OCI-LY3 (cell line): ENCODE results near the gene RASA1.
A peak's percentile ranks its signal among the peaks of the same experiment; 100 is the strongest.

Experiments
- H2AFZ ChIP-seq: fragments of 200-600, 300-600 bp; shearing (Covaris generic); 2 replicates; pipeline ENCODE4 v1.6.0; 2014; ENCODE audit warnings: antibody characterized with exemption, low read depth, low read length
- H3K27ac ChIP-seq: fragments of 200-600, 300-600 bp; sonication (generic); 2 replicates; pipeline ENCODE4 v1.5.1; 2014; ENCODE audit warnings: mild to moderate bottlenecking, low read length, moderate library complexity, mixed read lengths
- H3K27me3 ChIP-seq: fragments of 200-600, 300-600 bp; sonication (generic); 2 replicates; pipeline ENCODE4 v1.6.1; 2014; ENCODE audit warnings: low read depth, low read length, mixed read lengths
- H3K36me3 ChIP-seq: fragments of 200-600, 300-600 bp; sonication (generic); replicated peaks from 2 replicates; pipeline ENCODE3; 2014; ENCODE audit warnings: low read depth, low read length, mixed read lengths
- H3K4me1 ChIP-seq: fragments of 300-600, 200-600 bp; sonication (generic); 2 replicates; pipeline ENCODE4 v1.6.1; 2014; ENCODE audit warnings: low read length, mixed read lengths
- H3K4me2 ChIP-seq: fragments of 200-600, 300-600 bp; sonication (generic); 2 replicates; pipeline ENCODE4 v1.6.1; 2014; ENCODE audit warnings: low read length, mixed read lengths
- H3K4me3 ChIP-seq: fragments of 300-600, 200-600 bp; sonication (generic); 2 replicates; pipeline ENCODE4 v1.5.1; 2014; ENCODE audit warnings: antibody characterized with exemption, mild to moderate bottlenecking, low read length, moderate library complexity
- H3K79me2 ChIP-seq: fragments of 300-600, 200-600 bp; shearing (Covaris generic); 2 replicates; pipeline ENCODE4 v1.6.1; 2014; ENCODE audit warnings: mild to moderate bottlenecking, low read length, mixed read lengths
- H3K9ac ChIP-seq: fragments of 300-600, 200-600 bp; shearing (Covaris generic); 2 replicates; pipeline ENCODE4 v1.6.0; 2014; ENCODE audit warnings: mild to moderate bottlenecking, low read length, moderate library complexity
- H3K9me3 ChIP-seq: fragments of 200-600, 300-600 bp; shearing (Covaris generic); 2 replicates; pipeline ENCODE4 v1.6.1; 2014; ENCODE audit warnings: low read length, mixed read lengths; ENCODE audit not compliant: insufficient read depth
- H4K20me1 ChIP-seq: fragments of 200-600, 300-600 bp; sonication (generic); 2 replicates; pipeline ENCODE4 v1.6.1; 2016; ENCODE audit warnings: low read length, mixed read lengths; ENCODE audit not compliant: insufficient read depth
- EZH2phosphoT487 ChIP-seq: fragments of 200-600 bp; shearing (Covaris generic); IDR thresholded peaks from 2 replicates; pipeline ENCODE4 v1.6.1; 2018; ENCODE audit warnings: antibody characterized with exemption, mixed run types, low read depth
- TF ChIP-seq, protein P1 (sequence below): fragments of 200-600, 300-600 bp; sonication (generic); IDR thresholded peaks from 2 replicates; pipeline ENCODE4 v1.5.1; 2014; ENCODE audit warnings: antibody characterized with exemption, low read length, low read depth

Gene RASA1

DNA sequence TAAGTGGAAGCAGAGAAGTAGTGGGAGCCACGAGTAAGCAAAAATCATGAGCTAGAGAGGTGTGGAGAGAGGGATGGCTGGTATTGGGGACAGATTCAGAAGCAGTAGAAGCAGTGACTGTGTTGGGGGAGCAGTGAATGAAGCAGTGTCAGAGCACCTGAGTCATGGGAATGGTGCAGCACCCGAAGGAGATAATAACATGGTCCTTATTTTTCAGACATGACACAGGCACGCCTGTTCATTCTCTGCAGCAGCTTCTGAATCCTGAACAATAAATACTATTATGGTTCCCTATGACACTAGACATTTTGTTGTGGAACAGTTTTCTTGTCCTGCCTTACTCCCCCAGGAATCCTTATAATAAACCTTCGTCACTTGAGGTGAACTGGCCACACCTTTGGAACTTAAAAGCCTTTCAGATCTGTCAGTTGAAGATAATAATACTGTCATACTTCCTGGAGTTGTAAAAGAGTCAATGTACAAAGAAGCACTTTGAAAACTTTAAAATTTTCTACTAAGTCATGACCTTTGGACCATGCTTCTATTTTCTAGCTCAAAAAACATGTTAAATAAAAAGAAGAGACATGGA lies 7.0 kb upstream of the RASA1 start:
- H3K27me3 ChIP-seq: no peaks in the 10 kb centered on the region
- no peak overlapping the region for H3K9ac ChIP-seq
- H3K4me3 ChIP-seq: no peak overlapping the region
- H3K36me3 ChIP-seq: no peaks in the 10 kb centered on the region
- no peak overlapping the region for H2AFZ ChIP-seq
- no peak for TF ChIP-seq EZH2phosphoT487
- TF ChIP-seq, protein P1, sequence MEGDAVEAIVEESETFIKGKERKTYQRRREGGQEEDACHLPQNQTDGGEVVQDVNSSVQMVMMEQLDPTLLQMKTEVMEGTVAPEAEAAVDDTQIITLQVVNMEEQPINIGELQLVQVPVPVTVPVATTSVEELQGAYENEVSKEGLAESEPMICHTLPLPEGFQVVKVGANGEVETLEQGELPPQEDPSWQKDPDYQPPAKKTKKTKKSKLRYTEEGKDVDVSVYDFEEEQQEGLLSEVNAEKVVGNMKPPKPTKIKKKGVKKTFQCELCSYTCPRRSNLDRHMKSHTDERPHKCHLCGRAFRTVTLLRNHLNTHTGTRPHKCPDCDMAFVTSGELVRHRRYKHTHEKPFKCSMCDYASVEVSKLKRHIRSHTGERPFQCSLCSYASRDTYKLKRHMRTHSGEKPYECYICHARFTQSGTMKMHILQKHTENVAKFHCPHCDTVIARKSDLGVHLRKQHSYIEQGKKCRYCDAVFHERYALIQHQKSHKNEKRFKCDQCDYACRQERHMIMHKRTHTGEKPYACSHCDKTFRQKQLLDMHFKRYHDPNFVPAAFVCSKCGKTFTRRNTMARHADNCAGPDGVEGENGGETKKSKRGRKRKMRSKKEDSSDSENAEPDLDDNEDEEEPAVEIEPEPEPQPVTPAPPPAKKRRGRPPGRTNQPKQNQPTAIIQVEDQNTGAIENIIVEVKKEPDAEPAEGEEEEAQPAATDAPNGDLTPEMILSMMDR: no peak
- no peak overlapping the region for H3K4me2 ChIP-seq
- H3K27ac ChIP-seq: no peak overlapping the region
- 0 out of 2 replicates have a peak, but pooled peaks cover 4% of the 10 kb centered on the region for H3K4me1 ChIP-seq
- H3K9me3 ChIP-seq: no peaks in the 10 kb centered on the region
- no peaks in the 10 kb centered on the region for H3K79me2 ChIP-seq
- no peaks in the 10 kb centered on the region for H4K20me1 ChIP-seq

DNA sequence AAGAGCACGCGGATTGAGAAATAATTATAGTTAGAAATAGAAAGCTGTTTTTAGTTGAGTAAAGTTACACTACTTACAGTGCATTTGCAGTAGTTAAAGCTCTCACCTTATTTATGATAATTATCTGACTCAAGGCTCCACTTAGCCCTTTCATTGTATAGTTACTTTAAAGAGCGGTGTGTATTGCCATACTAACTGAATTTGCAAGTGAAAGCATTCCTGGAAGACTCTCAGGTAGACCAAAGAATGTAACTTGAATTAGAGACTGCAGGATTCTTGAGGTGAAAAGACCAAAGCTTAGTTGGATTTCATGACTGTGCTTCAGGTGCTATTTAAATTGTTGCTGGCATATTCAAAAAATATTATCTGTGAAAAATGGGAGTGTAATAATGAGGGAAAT lies 4.2 kb upstream of the RASA1 start:
- Histone ChIP-seq H3K27ac (no peak overlapping the region), H3K36me3 (no peaks in the 10 kb centered on the region), H4K20me1 (no peaks in the 10 kb centered on the region), H3K9me3 (no peaks in the 10 kb centered on the region), H3K4me3 (no peak overlapping the region), H2AFZ (no peak overlapping the region), H3K9ac (no peak overlapping the region), H3K4me1 (peaks cover 5% of the 10 kb centered on the region; the same call in 1 of the 2 replicates), H3K4me2 (no peak overlapping the region), H3K79me2 (peaks cover 5% of the 10 kb centered on the region), H3K27me3 (no peaks in the 10 kb centered on the region)
- TF ChIP-seq EZH2phosphoT487: no peak
- TF ChIP-seq, protein P1: no peak

DNA sequence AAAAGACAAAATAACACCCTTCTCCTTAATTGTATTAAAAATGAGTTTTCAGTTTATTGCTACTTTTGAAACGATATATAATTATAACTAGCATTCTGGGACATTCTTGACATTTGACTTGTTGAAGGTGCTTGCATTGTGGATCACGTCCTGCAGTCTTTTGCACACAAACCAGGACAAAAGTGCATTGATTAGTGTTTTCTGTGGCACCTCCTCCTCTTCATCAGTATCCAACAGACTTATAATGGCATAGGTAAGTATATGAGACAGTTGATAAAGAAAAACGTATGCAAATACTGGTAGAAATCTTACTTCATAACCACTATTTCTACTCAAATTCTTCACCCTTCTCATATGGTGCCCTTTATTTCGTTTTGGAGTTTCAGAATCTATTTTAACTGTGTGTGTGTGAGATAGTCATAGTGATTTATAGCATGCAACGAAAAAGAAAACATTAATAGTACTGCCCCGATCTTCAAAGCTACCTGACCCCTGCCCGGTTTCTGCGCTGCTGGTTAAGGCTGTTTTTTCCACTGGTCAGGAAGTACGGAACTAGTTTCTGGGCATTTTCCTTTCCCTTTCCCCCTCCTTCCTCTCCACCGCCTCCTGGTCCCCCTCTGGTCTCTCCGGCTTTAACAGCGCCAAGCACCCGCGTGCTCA lies 639 bp upstream of the RASA1 start:
- Histone ChIP-seq H3K27ac (peak overlapping the region; percentile 77), H3K4me2 (peak overlapping the region; percentile 72), H4K20me1 (no peaks in the 10 kb centered on the region), H3K79me2 (peaks cover 27% of the 10 kb centered on the region), H2AFZ (peak overlapping the region; percentile 96), H3K4me3 (peak overlapping the region; percentile 96), H3K9me3 (no peaks in the 10 kb centered on the region), H3K9ac (peak overlapping the region; percentile 82), H3K4me1 (peaks cover 11% of the 10 kb centered on the region), H3K27me3 (no peaks in the 10 kb centered on the region), H3K36me3 (no peaks in the 10 kb centered on the region)
- TF ChIP-seq, protein P1: no peak
- TF ChIP-seq EZH2phosphoT487: no peak

- peak overlapping the region; percentile 82 for H3K9ac ChIP-seq
- TF ChIP-seq, protein P1: no peak
- no peak for TF ChIP-seq EZH2phosphoT487
- H3K27ac ChIP-seq: peak overlapping the region; percentile 77
- peak overlapping the region; percentile 96 for H3K4me3 ChIP-seq
- H3K27me3 ChIP-seq: no peaks in the 10 kb centered on the region
- H3K36me3 ChIP-seq: no peaks in the 10 kb centered on the region
- peak overlapping the region; percentile 96 for H2AFZ ChIP-seq
- peaks cover 29% of the 10 kb centered on the region for H3K79me2 ChIP-seq
- no peaks in the 10 kb centered on the region for H4K20me1 ChIP-seq
- H3K4me2 ChIP-seq: peak overlapping the region; percentile 99
- H3K4me1 ChIP-seq: peaks cover 11% of the 10 kb centered on the region
- H3K9me3 ChIP-seq: no peaks in the 10 kb centered on the region
Observed at GRCh38 chr5:87268126-87268969, 665 bp downstream of the RASA1 start.
